Measurements from ENCODE around the gene PRCP.

- no peak for TF ChIP-seq CTCF (IDR thresholded peaks at IDR 0.05)
- TF ChIP-seq POLR2A (IDR thresholded peaks at IDR 0.05) = no peak
- no peak for TF ChIP-seq EP300 (IDR thresholded peaks at IDR 0.05)
Measured at GRCh38 chr11:82791779-82792178, 108.5 kb downstream of the PRCP start.

Data from ovary (tissue), 3 donors.